Astrocyte (in vitro differentiated cells and primary cell): Measurements from ENCODE around the gene IFITM5. TPM values are rescaled to one million over a fixed set of nuclear protein-coding genes. Genes with fewer than 3 reads are reported as not detected.

Experiments used
- DNase-seq: peaks from one replicate; pipeline ENCODE4 v3.0.0-alpha.2; 2010; ENCODE audit warnings: low read depth
- FAIRE-seq: peaks from 2 replicates; lab custom pipeline; 2011; peaks lifted over from hg19 to GRCh38; lab: Jason Lieb, UNC
- H2AFZ ChIP-seq: 2 replicates; pipeline ENCODE4 v1.6.0; 2012; ENCODE audit warnings: low read depth, low read length, inconsistent platforms
- H3K27ac ChIP-seq: 2 replicates; pipeline ENCODE4 v1.5.1; 2011; ENCODE audit warnings: low read depth, low read length, inconsistent platforms
- H3K27me3 ChIP-seq: 2 replicates; pipeline ENCODE4 v1.6.0; 2011; ENCODE audit warnings: low read length, inconsistent platforms; ENCODE audit not compliant: insufficient read depth
- H3K36me3 ChIP-seq: 2 replicates; pipeline ENCODE4 v1.5.1; 2011; ENCODE audit warnings: low read length, inconsistent platforms; ENCODE audit not compliant: insufficient read depth
- H3K4me1 ChIP-seq: 2 replicates; pipeline ENCODE4 v1.5.1; 2011; ENCODE audit warnings: low read length, inconsistent platforms; ENCODE audit not compliant: insufficient read depth
- H3K4me2 ChIP-seq: 2 replicates; pipeline ENCODE4 v1.6.0; 2012; ENCODE audit warnings: low read length, inconsistent platforms
- H3K4me3 ChIP-seq: 2 replicates; pipeline ENCODE4 v1.5.1; 2011; ENCODE audit warnings: low read depth, mild to moderate bottlenecking, low read length, inconsistent platforms; ENCODE audit not compliant: insufficient read depth
- H3K79me2 ChIP-seq: 2 replicates; pipeline ENCODE4 v1.6.0; 2012; ENCODE audit warnings: mild to moderate bottlenecking, low read length, inconsistent platforms; ENCODE audit not compliant: insufficient read depth
- H3K9ac ChIP-seq: 2 replicates; pipeline ENCODE4 v1.6.0; 2012; ENCODE audit warnings: mild to moderate bottlenecking, low read length, inconsistent platforms
- H3K9me3 ChIP-seq: 2 replicates; pipeline ENCODE4 v1.5.1; 2012; ENCODE audit warnings: low read depth, mild to moderate bottlenecking, low read length, inconsistent platforms; ENCODE audit not compliant: insufficient read depth
- H4K20me1 ChIP-seq: 2 replicates; pipeline ENCODE4 v1.6.0; 2012; ENCODE audit warnings: low read length, inconsistent platforms; ENCODE audit not compliant: insufficient read depth
- H3K27ac Mint-ChIP-seq: one replicate; pipeline ENCODE4 v1.8.0; 2021; ENCODE audit warnings: mild to moderate bottlenecking, mixed read lengths; ENCODE audit not compliant: unreplicated experiment
- H3K27me3 Mint-ChIP-seq: one replicate; pipeline ENCODE4 v1.8.0; 2021; ENCODE audit warnings: low read depth, mixed read lengths; ENCODE audit not compliant: unreplicated experiment
- H3K36me3 Mint-ChIP-seq: one replicate; pipeline ENCODE4 v1.8.0; 2021; ENCODE audit warnings: low read depth, mixed read lengths; ENCODE audit not compliant: unreplicated experiment
- H3K4me1 Mint-ChIP-seq: one replicate; pipeline ENCODE4 v1.8.0; 2021; ENCODE audit warnings: low read depth, mixed read lengths; ENCODE audit not compliant: unreplicated experiment
- H3K4me3 Mint-ChIP-seq: one replicate; pipeline ENCODE4 v1.8.0; 2021; ENCODE audit warnings: mild to moderate bottlenecking, moderate library complexity, mixed read lengths; ENCODE audit not compliant: unreplicated experiment
- H3K9me3 Mint-ChIP-seq: one replicate; pipeline ENCODE4 v1.8.0; 2021; ENCODE audit warnings: mild to moderate bottlenecking, mixed read lengths; ENCODE audit not compliant: unreplicated experiment
- CTCF ChIP-seq: IDR thresholded peaks from 2 replicates; pipeline ENCODE4 v1.5.1; 2011; ENCODE audit warnings: low read depth, mild to moderate bottlenecking, inconsistent platforms, low read length, moderate library complexity; ENCODE audit not compliant: insufficient read depth
- EZH2 ChIP-seq: IDR thresholded peaks from 2 replicates; pipeline ENCODE4 v1.6.1; 2012; ENCODE audit warnings: mild to moderate bottlenecking, low read length, inconsistent platforms; ENCODE audit not compliant: insufficient read depth
- total RNA-seq: library from RNA; stranded (reverse); gene quantifications from 2 replicates; pipeline ENCODE4 v1.2.1, GENCODE V29; 2021

IFITM5 gene
- total RNA-seq, 1 donor from 2014 or later, result not detected

DNA sequence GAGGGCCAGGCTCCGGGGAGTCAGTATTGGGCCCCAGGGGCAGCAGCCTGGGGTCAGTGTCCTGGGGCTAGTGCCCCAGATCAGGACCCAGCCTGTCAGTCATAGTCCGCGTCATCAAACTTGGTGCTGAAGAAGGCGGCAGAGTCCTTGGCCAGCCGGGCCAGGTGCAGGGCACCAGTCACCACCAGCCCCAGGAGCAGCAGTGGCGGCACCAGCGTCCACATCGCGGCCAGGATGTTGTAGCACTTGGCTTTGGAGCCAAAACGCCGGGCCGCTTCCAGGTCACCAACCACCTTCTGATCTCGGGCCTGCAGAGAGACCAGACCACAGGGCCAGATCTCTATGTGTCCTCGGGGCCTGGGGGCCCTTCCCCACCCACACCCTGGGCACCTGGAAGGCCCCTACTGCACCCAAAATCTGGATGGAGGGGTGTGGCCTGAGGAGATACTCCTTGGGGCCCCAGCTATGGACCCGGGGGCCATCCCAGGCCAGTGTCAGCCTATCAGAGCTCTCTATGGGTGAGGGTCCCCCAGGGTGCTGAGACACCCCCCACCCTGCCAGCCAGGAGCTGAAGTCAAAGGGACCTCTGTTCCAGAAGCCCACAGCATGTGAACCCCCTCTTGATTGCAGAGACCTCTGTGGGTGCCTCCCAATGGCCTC, 790 bp downstream of the IFITM5 start:
- H3K36me3 ChIP-seq, result no peaks in the 10 kb centered on the region
- H4K20me1 ChIP-seq, result no peaks in the 10 kb centered on the region
- H3K9me3 ChIP-seq, result no peaks in the 10 kb centered on the region
- no peaks in the 10 kb centered on the region for H3K79me2 ChIP-seq
- TF ChIP-seq CTCF (no peak), EZH2 (no peak)
- H3K27me3 ChIP-seq, result no peaks in the 10 kb centered on the region
- H2AFZ ChIP-seq, result no peak overlapping the region
- Mint-ChIP-seq H3K27me3 (peaks cover 11% of the 10 kb centered on the region), H3K4me3 (no peak overlapping the region), H3K9me3 (peaks cover 2% of the 10 kb centered on the region), H3K27ac (no peak overlapping the region), H3K4me1 (peaks cover 3% of the 10 kb centered on the region), H3K36me3 (peaks cover 3% of the 10 kb centered on the region)
- FAIRE-seq (no peak), DNase-seq (no peak)
- H3K4me2 ChIP-seq, result no peak overlapping the region
- H3K4me1 ChIP-seq, result no peaks in the 10 kb centered on the region
- H3K27ac ChIP-seq, result no peak overlapping the region
- no peak overlapping the region for H3K9ac ChIP-seq
- H3K4me3 ChIP-seq, result no peak overlapping the region

DNA sequence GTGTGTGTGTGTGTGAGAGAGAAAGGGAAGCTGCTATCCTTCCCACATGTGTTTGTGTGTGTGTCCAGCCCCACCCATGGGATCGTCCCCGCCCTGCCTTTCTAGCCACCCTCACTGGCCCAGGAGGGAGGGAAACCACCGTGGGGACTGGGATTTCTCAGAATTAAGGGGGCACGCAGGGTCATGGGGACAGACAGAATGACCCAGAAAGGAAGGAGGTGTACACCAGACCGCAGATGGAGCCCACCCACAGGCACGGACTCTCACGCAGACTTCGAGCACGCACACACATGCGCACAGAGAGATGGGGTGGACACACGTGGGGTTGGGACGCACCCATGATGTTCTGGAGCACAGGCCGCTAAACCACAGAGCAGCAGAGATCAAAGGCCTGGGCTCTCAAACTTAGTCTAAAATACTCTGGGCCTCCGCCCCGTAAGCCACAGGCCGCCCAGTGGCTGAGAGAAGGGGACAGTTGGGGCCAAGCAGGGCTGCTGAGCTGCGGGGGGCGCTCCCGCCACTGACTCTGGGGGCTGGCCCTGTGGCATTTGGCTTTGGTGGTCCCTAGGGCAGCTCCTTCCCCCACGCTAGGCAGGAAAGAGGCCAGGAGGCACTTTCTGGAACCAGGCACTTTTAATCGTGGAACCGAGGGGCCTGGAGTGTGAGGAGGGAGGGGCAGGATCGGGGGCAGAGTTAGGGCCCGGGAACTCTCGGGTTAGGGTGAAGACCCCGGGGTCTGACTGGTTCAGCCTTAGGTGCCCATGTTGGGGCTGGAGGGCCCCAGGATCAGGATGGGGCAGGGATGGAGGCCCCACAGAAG, 1.5 kb downstream of the IFITM5 start:
- no peak overlapping the region for H3K27ac ChIP-seq
- TF ChIP-seq CTCF, result no peak
- TF ChIP-seq EZH2, result no peak
- no peak overlapping the region for H3K4me3 Mint-ChIP-seq
- no peaks in the 10 kb centered on the region for H4K20me1 ChIP-seq
- no peaks in the 10 kb centered on the region for H3K4me1 ChIP-seq
- no peak for FAIRE-seq
- no peak for DNase-seq
- no peaks in the 10 kb centered on the region for H3K9me3 ChIP-seq
- no peak overlapping the region for H2AFZ ChIP-seq
- H3K9ac ChIP-seq, result no peak overlapping the region
- H3K4me1 Mint-ChIP-seq, result peaks cover 3% of the 10 kb centered on the region
- no peak overlapping the region for H3K4me2 ChIP-seq
- H3K27ac Mint-ChIP-seq, result no peak overlapping the region
- peaks cover under 1% of the 10 kb centered on the region for H3K9me3 Mint-ChIP-seq
- H3K4me3 ChIP-seq, result no peak overlapping the region
- H3K36me3 ChIP-seq, result no peaks in the 10 kb centered on the region
- no peaks in the 10 kb centered on the region for H3K79me2 ChIP-seq
- H3K27me3 ChIP-seq, result no peaks in the 10 kb centered on the region
- H3K36me3 Mint-ChIP-seq, result peaks cover 3% of the 10 kb centered on the region
- H3K27me3 Mint-ChIP-seq, result peaks cover 11% of the 10 kb centered on the region
